CD4-positive, alpha-beta T cell treated with Interleukin-6 for 4 hours (primary cell): ENCODE measurements around the gene PARVA.
"Not testable (repeated sequence)": the region's sequence is repeated elsewhere in the genome, so short reads cannot be mapped to it uniquely, and the experiment has no call there.

Experiments used
- DNase-seq: peaks from one replicate; pipeline ENCODE4 v3.0.0-alpha.2; 2020; ENCODE audit warnings: mixed read lengths

PARVA gene

GRCh38 chr11:12377106-12377823, at the start of gene PARVA:
PARVA (plus strand) TSS chr11:12377571; CDS start chr11:12377648, 77 bp downstream.
- DNase-seq, result peak; percentile 11

- no peak for DNase-seq
Measured at GRCh38 chr11:12329169-12329568, 48.2 kb upstream of the PARVA start.

GRCh38 chr11:12329797-12330196, 47.6 kb upstream of the PARVA start:
- DNase-seq, result no peak

GRCh38 chr11:12330485-12331231, 46.7 kb upstream of the PARVA start:
- no peak for DNase-seq

- DNase-seq, result peak; percentile 82
Measured at GRCh38 chr11:12331239-12331874, 46.0 kb upstream of the PARVA start.

GRCh38 chr11:12343526-12343925, 33.8 kb upstream of the PARVA start:
- no peak for DNase-seq

- no peak for DNase-seq
Measured at GRCh38 chr11:12353534-12353933, 23.8 kb upstream of the PARVA start.

- DNase-seq, result no peak
Measured at GRCh38 chr11:12354750-12355545, 22.4 kb upstream of the PARVA start.

- DNase-seq, result peak; percentile 40
Measured at GRCh38 chr11:12356944-12357655, 20.3 kb upstream of the PARVA start.

GRCh38 chr11:12357697-12358096, 19.7 kb upstream of the PARVA start:
- DNase-seq, result not testable (repeated sequence)

GRCh38 chr11:12358302-12359188, 18.8 kb upstream of the PARVA start:
- no peak for DNase-seq

- no peak for DNase-seq
Measured at GRCh38 chr11:12359761-12360160, 17.6 kb upstream of the PARVA start.

GRCh38 chr11:12361682-12362081, 15.7 kb upstream of the PARVA start:
- no peak for DNase-seq

- DNase-seq, result no peak
Measured at GRCh38 chr11:12362857-12363256, 14.5 kb upstream of the PARVA start.

GRCh38 chr11:12363373-12363772, 14.0 kb upstream of the PARVA start:
- no peak for DNase-seq

- DNase-seq, result peak; percentile 80
Measured at GRCh38 chr11:12365965-12366575, 11.3 kb upstream of the PARVA start.

- DNase-seq, result not testable (repeated sequence)
Measured at GRCh38 chr11:12367057-12367456, 10.3 kb upstream of the PARVA start.

GRCh38 chr11:12372111-12372510, 5.3 kb upstream of the PARVA start:
- no peak for DNase-seq

- DNase-seq, result no peak
Measured at GRCh38 chr11:12375720-12376119, 1.7 kb upstream of the PARVA start.

GRCh38 chr11:12376259-12377081, 901 bp upstream of the PARVA start:
- DNase-seq, result no peak
